Measurements from ENCODE around the gene UBE2L6.

The UBE2L6 gene

GRCh38 chr11:57527056-57527631 is 40.3 kb downstream of the UBE2L6 start:
- DNase-seq, result peak; percentile 67

GRCh38 chr11:57523419-57523818 is 44.1 kb downstream of the UBE2L6 start:
- DNase-seq, result no peak

DNA sequence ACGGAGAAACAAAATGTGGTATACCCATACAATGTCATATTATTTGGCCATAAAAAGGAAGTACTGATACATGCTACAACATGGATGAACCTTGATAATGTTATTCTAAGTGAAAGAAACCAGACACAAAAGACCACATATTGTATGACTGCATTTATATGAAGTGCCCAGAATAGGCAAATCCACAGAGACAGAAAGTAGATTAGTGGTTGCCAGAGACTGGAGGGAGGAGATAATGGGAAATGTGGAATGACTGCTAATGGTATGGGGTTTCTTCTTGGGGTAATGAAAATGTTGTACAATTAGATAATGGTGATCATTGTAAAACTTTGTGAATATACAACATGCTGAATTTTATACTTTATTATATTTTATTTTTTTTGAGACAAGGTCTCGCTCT is 46.4 kb downstream of the UBE2L6 start:
- no peak for DNase-seq

GRCh38 chr11:57516061-57516443 is 51.4 kb downstream of the UBE2L6 start:
- DNase-seq, result no peak

- DNase-seq, result peak; percentile 77
Measured at GRCh38 chr11:57515332-57516060, 52.0 kb downstream of the UBE2L6 start, which contains the start of gene SLC43A1. Gene SLC43A1 (minus strand): TSS chr11:57515702. CDS start chr11:57514111, 1,591 bp downstream.

- peak; percentile 66 for DNase-seq
Measured at GRCh38 chr11:57514538-57515331, 52.7 kb downstream of the UBE2L6 start.

- peak; percentile 57 for DNase-seq
Measured at GRCh38 chr11:57513911-57514537, 53.4 kb downstream of the UBE2L6 start.

GRCh38 chr11:57513452-57513795 is 54.0 kb downstream of the UBE2L6 start:
- no peak for DNase-seq

DNA sequence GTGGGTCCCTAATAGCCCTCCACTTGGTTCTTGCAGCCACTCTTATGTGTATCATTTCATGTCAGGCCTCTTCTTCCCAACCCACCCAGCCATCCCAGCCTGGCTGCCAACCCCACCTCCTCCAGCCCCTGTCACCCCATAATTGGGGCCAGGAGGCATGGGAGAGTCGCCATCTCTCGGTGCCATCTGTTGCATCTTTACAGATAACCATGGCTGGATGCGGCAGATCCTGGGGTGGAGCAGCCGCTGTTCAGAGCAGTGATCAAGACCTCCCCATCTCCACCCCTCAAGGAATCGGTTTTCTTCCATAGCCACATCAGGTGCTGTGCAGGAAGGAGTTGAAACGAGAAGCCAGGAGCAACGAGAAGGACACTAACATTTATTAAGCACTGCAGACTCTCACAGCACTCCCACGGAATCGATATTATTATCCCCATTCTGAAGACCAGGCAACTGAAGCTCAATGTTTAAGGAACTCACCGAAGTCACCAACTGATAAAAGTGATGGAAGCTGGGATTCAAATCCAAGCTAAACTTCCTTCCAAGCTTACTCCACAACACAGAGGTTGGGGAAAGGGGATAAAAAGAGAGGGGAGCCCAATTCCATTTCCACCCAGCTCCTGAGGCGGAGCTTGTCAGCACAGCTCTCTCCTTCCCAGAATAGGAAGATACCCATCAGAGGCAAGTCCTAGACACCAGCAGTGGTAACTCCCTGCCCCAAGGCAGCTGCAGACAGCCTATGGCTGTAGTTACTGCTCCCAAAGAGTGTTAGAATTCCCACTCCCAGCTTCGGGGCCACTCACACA is 54.6 kb downstream of the UBE2L6 start:
- no peak for DNase-seq

- DNase-seq, result no peak
Measured at GRCh38 chr11:57511741-57512430, 55.6 kb downstream of the UBE2L6 start.

DNA sequence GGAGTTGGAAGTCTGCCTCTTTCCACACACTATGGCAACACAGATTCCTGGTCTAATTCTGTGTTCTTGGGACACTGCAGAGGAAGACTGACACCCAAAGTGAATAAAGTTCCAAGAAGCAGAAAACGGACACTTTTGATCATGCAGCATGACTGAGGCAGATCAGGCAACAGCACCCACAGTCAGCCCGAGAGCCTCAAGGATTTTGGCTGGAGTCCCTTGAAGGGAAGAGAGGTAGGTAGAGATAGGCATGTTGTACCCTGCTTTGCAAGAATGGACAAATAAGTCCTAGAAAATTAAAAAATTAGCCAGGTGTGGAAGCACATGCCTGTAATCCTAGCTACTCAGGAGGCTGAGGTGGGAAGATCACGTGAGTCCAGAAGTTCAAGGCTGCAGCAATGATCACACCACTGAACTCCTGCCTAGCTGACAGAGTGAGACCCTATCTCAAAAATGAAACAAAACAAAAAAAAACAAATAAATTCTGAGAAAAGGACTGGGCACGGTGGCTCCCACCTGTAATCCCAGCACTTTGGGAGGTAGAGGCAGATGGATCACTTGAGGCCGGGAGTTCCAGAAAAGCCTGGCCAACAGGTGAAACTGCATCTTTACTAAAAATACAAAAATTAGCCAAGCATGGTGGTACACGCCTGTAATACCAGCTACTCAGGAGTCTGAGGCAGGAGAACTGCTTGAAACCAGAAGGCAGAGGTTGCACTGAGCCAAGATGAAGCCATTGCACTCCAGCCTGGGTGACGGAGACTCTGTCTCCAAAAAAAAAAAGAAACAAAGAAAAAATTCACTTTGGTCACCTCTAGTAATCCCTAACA is 58.9 kb downstream of the UBE2L6 start:
- DNase-seq, result no peak

DNA sequence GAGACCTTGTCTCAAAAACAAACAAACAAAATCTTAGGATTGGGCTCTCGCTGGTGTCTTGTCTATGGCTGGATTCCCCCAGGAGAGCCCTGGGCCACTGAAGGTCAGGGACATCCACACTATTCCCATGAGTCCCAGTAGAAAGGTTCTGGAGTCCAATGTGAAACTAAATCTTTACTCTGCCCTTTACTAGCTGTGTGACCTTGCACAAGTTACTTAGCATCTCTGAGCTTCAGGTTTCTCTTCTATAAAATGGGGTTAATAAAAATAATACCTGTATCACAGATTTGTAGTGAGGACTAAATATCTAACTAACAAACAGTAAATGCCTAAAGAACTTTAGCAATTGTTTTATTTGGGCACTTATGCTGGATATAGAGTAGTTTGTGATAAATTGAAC is 61.0 kb downstream of the UBE2L6 start:
- DNase-seq, result no peak

DNA sequence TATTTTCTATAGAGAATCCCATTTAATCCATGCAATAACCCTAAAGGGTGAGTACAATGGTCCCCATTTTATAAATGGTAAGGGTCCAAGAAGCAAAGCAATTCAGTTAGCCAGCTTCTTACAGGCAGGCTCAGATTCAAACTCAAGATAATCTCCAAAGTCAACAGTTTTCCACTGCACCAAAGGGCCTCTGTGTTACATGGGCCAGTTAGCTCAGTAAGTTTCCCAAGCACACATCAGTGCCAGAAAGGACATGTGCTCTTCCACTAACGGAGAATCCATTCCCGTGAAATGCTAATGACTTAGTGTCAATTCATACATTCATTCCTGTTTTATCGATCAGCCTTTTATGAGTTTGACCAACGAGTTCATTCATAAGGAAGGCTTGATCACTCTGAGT is 63.0 kb downstream of the UBE2L6 start:
- DNase-seq, result no peak

- no peak for DNase-seq
Measured at GRCh38 chr11:57502870-57503269, 64.6 kb downstream of the UBE2L6 start.

DNA sequence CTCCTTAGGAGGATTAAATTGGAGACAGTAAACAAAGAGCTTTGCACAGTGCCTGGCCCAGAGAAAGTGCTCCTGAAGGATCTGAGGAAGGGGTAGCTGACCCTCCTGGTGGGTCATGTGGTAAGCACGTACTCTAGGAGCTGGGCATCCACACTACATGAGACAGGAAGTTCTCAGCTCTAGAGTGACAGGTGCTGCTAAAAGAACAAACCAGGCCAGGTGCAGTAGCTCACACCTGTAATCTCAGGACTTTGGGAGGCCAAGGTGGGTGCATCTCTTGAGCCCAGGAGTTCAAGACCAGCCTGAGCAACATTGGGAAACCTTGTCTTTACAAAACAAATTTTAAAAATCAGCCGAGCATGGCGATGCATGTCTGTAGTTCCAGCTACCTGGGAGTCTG is 65.1 kb downstream of the UBE2L6 start:
- DNase-seq, result no peak

DNA sequence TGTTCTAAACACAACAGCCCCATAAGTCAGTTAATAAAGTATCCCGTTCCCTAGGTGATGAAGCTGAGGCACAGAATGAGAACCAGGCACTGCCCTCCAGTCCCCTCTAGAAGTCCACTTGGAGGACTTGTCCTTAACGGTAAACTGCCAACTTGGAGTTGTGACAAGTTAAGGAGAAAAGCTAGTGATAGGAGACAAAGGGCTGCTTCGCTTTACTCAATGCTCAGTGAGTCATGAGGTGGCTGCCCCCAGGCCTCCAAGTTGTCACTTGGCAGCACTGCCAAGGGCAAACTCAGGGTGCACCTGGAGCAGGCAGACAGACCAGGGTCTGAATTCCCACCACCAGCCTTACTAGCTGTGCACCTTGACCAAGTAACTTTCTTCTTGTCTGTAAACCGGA is 65.5 kb downstream of the UBE2L6 start:
- DNase-seq, result no peak

Measured in right hindlimb (tissue), 1 donor.